HG02981 (cell line): Measurements from ENCODE around the gene MYLK4.

ENCODE experiments used
- ATAC-seq: cut with Tn5 transposase; IDR thresholded peaks from one replicate; pipeline ENCODE4 v1.9.1; 2021; ENCODE audit warnings: mild to moderate bottlenecking, moderate library complexity; ENCODE audit not compliant: unreplicated experiment

Gene MYLK4

GRCh38 chr6:2734488-2735166, 16.1 kb downstream of the MYLK4 start:
- no peak for ATAC-seq

- ATAC-seq, result no peak
Observed at GRCh38 chr6:2733736-2734480, 16.8 kb downstream of the MYLK4 start.

GRCh38 chr6:2733324-2733723, 17.4 kb downstream of the MYLK4 start:
- ATAC-seq, result peak; percentile 92

- no peak for ATAC-seq
Observed at GRCh38 chr6:2732503-2733089, 18.1 kb downstream of the MYLK4 start.

GRCh38 chr6:2731281-2731909, 19.3 kb downstream of the MYLK4 start:
- ATAC-seq, result no peak

- ATAC-seq, result no peak
Observed at GRCh38 chr6:2730353-2731107, 20.2 kb downstream of the MYLK4 start.

- ATAC-seq, result no peak
Observed at GRCh38 chr6:2729921-2730320, 20.8 kb downstream of the MYLK4 start.

- ATAC-seq, result no peak
Observed at GRCh38 chr6:2725999-2726567, 24.6 kb downstream of the MYLK4 start.

GRCh38 chr6:2725364-2725988, 25.2 kb downstream of the MYLK4 start:
- ATAC-seq, result no peak

- ATAC-seq, result no peak
Observed at GRCh38 chr6:2721219-2721618, 29.5 kb downstream of the MYLK4 start.

GRCh38 chr6:2719093-2719455, 31.6 kb downstream of the MYLK4 start:
- ATAC-seq, result no peak

GRCh38 chr6:2718334-2719092, 32.2 kb downstream of the MYLK4 start:
- ATAC-seq, result no peak

GRCh38 chr6:2716936-2717700, 33.6 kb downstream of the MYLK4 start:
- no peak for ATAC-seq

- ATAC-seq, result no peak
Observed at GRCh38 chr6:2715737-2716136, 35.0 kb downstream of the MYLK4 start.

GRCh38 chr6:2714111-2714895, 36.4 kb downstream of the MYLK4 start:
- ATAC-seq, result no peak

- ATAC-seq, result no peak
Observed at GRCh38 chr6:2713473-2714110, 37.1 kb downstream of the MYLK4 start.

GRCh38 chr6:2712102-2712501, 38.6 kb downstream of the MYLK4 start:
- no peak for ATAC-seq

GRCh38 chr6:2710412-2710811, 40.3 kb downstream of the MYLK4 start:
- ATAC-seq, result no peak
